DMS 273 (cell line): Measurements from ENCODE around the gene FBN2.

Source experiments
- DNase-seq: peaks from one replicate; lab custom pipeline; 2025; ENCODE audit not compliant: unreplicated experiment; lab: John Stamatoyannopoulos, UW

FBN2 gene

GRCh38 chr5:128258372-128258771 lies 279.7 kb downstream of the FBN2 start:
- DNase-seq, result peak; percentile 21

GRCh38 chr5:128257076-128257475 lies 281.0 kb downstream of the FBN2 start:
- DNase-seq, result no peak

- DNase-seq, result no peak
These were observed 283.3 kb downstream of the FBN2 start for GRCh38 chr5:128254789-128255188.

- DNase-seq, result no peak
These were observed 284.2 kb downstream of the FBN2 start for GRCh38 chr5:128253880-128254279.

GRCh38 chr5:128253161-128253560 lies 284.9 kb downstream of the FBN2 start:
- DNase-seq, result no peak

GRCh38 chr5:128252756-128253155 lies 285.3 kb downstream of the FBN2 start:
- DNase-seq, result no peak

GRCh38 chr5:128252196-128252595 lies 285.8 kb downstream of the FBN2 start:
- DNase-seq, result no peak

GRCh38 chr5:128245974-128246373 lies 292.1 kb downstream of the FBN2 start:
- DNase-seq, result no peak

GRCh38 chr5:128243958-128244582 lies 294.0 kb downstream of the FBN2 start:
- DNase-seq, result no peak

GRCh38 chr5:128241051-128241695 lies 296.9 kb downstream of the FBN2 start:
- DNase-seq, result no peak

GRCh38 chr5:128237546-128237945 lies 300.5 kb downstream of the FBN2 start:
- DNase-seq, result no peak

- no peak for DNase-seq
These were observed 301.0 kb downstream of the FBN2 start for GRCh38 chr5:128237000-128237399.

GRCh38 chr5:128236334-128236733 lies 301.7 kb downstream of the FBN2 start:
- no peak for DNase-seq

- DNase-seq, result no peak
These were observed 303.0 kb downstream of the FBN2 start for GRCh38 chr5:128234928-128235641.

GRCh38 chr5:128228521-128228920 lies 309.5 kb downstream of the FBN2 start:
- peak; percentile 54 for DNase-seq

GRCh38 chr5:128228008-128228407 lies 310.0 kb downstream of the FBN2 start:
- DNase-seq, result no peak

GRCh38 chr5:128225245-128226030 lies 312.6 kb downstream of the FBN2 start:
- no peak for DNase-seq

GRCh38 chr5:128224336-128224735 lies 313.7 kb downstream of the FBN2 start:
- no peak for DNase-seq

- DNase-seq, result no peak
These were observed 317.2 kb downstream of the FBN2 start for GRCh38 chr5:128220841-128221240.

GRCh38 chr5:128216860-128217531 lies 321.0 kb downstream of the FBN2 start:
- no peak for DNase-seq

GRCh38 chr5:128216285-128216684 lies 321.8 kb downstream of the FBN2 start:
- DNase-seq, result no peak
